ENCODE measurements around the gene SH3RF3. TPM values are rescaled to one million over a fixed set of nuclear protein-coding genes. Genes with fewer than 3 reads are reported as not detected.

Gene SH3RF3
- total and polyA plus RNA-seq, 4 donors = 2.9 to 9.7 (median 8.6) TPM

- Histone ChIP-seq H3K4me1 (ENCODE audit: control insufficient read depth in 5 of 5, insufficient read depth in 5 of 5, low read length in 5 of 5) (peaks cover 3 to 25% (median 10%) of the 10 kb centered on the region in 5 donors), H3K36me3 (ENCODE audit: control insufficient read depth in 4 of 4, insufficient read depth in 4 of 4, low read length in 4 of 4) (peaks cover 0 to 6% (median 2%) of the 10 kb centered on the region in 4 donors), H3K9ac (ENCODE audit: insufficient read depth in 1 of 2, low read length in 2 of 2) (no peak overlapping the region), H3K4me3 (no peak overlapping the region), H3K27ac (ENCODE audit: low read depth in 1 of 2, low read length in 1 of 2) (no peak overlapping the region), H3K9me3 (ENCODE audit: control insufficient read depth in 4 of 4, insufficient read depth in 3 of 4, low read length in 3 of 4) (no peaks in the 10 kb centered on the region), H3K27me3 (ENCODE audit: control insufficient read depth in 3 of 3, insufficient read depth in 3 of 3, low read length in 2 of 3) (no peaks in the 10 kb centered on the region)
- DNase-seq (no peak), ATAC-seq (ENCODE audit: insufficient read depth, low FRiP score) (no peak)
- no peak for TF ChIP-seq CTCF (IDR thresholded peaks at IDR 0.05; ENCODE audit: control extremely low read depth, extremely low read depth)
- 89 to 91% methylated on average over 14 of the region's 14 CpGs for WGBS, 2 donors
Measured at GRCh38 chr2:109487871-109488655, 359.1 kb downstream of the SH3RF3 start.

DNA sequence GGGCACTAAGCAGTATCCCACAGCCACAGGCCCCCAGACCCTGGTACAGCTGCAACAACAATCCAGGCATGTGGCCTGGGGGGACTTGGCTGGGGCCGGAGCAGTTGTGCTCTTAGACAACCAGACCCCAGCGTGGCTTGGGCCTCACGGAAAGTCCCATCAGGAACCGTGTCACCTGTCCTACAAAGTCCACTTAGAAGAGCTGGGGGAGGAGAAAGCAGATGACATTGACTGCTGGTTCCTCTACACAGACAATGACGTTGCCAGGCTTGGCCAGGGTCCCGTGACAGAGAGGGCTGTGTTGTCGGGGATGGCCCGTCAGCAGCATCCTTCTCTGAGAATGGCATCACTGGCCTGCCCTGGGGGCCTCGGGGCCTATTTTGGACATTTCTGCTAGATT is 360.3 kb downstream of the SH3RF3 start:
- DNase-seq (no peak), ATAC-seq (ENCODE audit: insufficient read depth, low FRiP score) (no peak)
- H3K36me3 ChIP-seq (ENCODE audit: control insufficient read depth in 4 of 4, insufficient read depth in 4 of 4, low read length in 4 of 4) = peaks cover 0 to 6% (median 2%) of the 10 kb centered on the region in 4 donors
- 93 to 94% methylated on average over 9 of the region's 9 CpGs for WGBS, 2 donors
- no peak overlapping the region for H3K27ac ChIP-seq (ENCODE audit: low read depth in 1 of 2, low read length in 1 of 2)
- peaks cover 0 to 17% (median 5%) of the 10 kb centered on the region in 5 donors for H3K4me1 ChIP-seq (ENCODE audit: control insufficient read depth in 5 of 5, insufficient read depth in 5 of 5, low read length in 5 of 5)
- TF ChIP-seq CTCF (IDR thresholded peaks at IDR 0.05; ENCODE audit: control extremely low read depth, extremely low read depth) = no peak
- H3K9me3 ChIP-seq (ENCODE audit: control insufficient read depth in 4 of 4, insufficient read depth in 3 of 4, low read length in 3 of 4) = no peaks in the 10 kb centered on the region
- no peaks in the 10 kb centered on the region for H3K27me3 ChIP-seq (ENCODE audit: control insufficient read depth in 3 of 3, insufficient read depth in 3 of 3, low read length in 2 of 3)
- no peak overlapping the region for H3K4me3 ChIP-seq
- no peak overlapping the region for H3K9ac ChIP-seq (ENCODE audit: insufficient read depth in 1 of 2, low read length in 2 of 2)

- Histone ChIP-seq H3K4me1 (ENCODE audit: control insufficient read depth in 5 of 5, insufficient read depth in 5 of 5, low read length in 5 of 5) (peaks cover 0 to 13% (median 4%) of the 10 kb centered on the region in 5 donors), H3K9me3 (ENCODE audit: control insufficient read depth in 4 of 4, insufficient read depth in 3 of 4, low read length in 3 of 4) (no peaks in the 10 kb centered on the region), H3K4me3 (no peak overlapping the region), H3K9ac (ENCODE audit: insufficient read depth in 1 of 2, low read length in 2 of 2) (no peak overlapping the region), H3K27me3 (ENCODE audit: control insufficient read depth in 3 of 3, insufficient read depth in 3 of 3, low read length in 2 of 3) (no peaks in the 10 kb centered on the region), H3K36me3 (ENCODE audit: control insufficient read depth in 4 of 4, insufficient read depth in 4 of 4, low read length in 4 of 4) (peaks cover 0 to 6% (median 2%) of the 10 kb centered on the region in 4 donors), H3K27ac (ENCODE audit: low read depth in 1 of 2, low read length in 1 of 2) (no peak overlapping the region)
- 95 to 97% methylated on average over 4 of the region's 4 CpGs for WGBS, 2 donors
- DNase-seq = no peak
- TF ChIP-seq CTCF (IDR thresholded peaks at IDR 0.05; ENCODE audit: control extremely low read depth, extremely low read depth) = no peak
- no peak for ATAC-seq (ENCODE audit: insufficient read depth, low FRiP score)
Measured at GRCh38 chr2:109493176-109493935, 364.4 kb downstream of the SH3RF3 start.

Measured in lung (tissue), 12 donors.